ENCODE data around the gene PLXNB1. TPM values are rescaled to one million over a fixed set of nuclear protein-coding genes. Genes with fewer than 3 reads are reported as not detected.

The PLXNB1 gene
- total RNA-seq, 1 experiment from 2014 or later, result 149 TPM

DNA sequence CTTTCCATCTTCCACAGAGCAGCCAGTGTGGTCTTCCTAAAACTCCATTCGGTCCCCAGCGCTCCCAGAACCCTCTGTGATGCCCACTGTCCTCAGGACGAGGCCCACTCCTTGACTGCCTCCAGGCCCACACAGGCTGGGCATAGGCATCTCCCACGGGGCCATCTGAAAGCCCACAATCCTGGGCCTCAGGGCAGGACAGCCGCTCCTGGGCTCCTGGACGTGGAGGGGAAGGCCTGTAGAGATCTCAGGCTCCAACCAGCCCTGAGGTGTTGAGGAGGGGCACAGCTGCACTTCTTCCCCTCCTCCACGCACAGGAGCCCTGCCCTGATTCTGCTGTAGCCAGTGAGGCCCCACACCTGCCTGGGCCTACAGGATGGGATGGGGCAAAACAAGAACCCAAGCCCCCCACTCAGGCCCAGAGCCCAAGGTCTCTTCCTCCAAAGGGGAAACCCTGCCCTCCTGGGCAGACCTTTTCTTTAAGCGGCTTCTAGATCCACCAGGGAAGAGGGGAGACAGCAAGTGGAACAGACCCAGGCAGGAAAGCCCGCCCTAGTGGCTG lies 48.2 kb upstream of the PLXNB1 start:
- intact Hi-C loops (cut with micrococcal nuclease; ENCODE audit: unreplicated experiment), result no loop called here
- no TSS peak for BruUV-seq (replicated peaks)
- H3K27ac Mint-ChIP-seq (ENCODE audit: unreplicated experiment), result peak overlapping the region; percentile 16
- POLR2A ChIA-PET, result no interaction called here
- Histone ChIP-seq H3K27me3 (replicated peaks; ENCODE audit: control insufficient read depth, insufficient read depth, low read length) (no peaks in the 10 kb centered on the region), H3K4me3 (ENCODE audit: low read depth, low read length) (no peak overlapping the region), H3K9me3 (no peaks in the 10 kb centered on the region), H3K36me3 (ENCODE audit: control insufficient read depth, insufficient read depth, low read length) (no peaks in the 10 kb centered on the region), H3K4me1 (peaks cover 17% of the 10 kb centered on the region; the same call in 1 of the 2 replicates)
- H3K27me3 Mint-ChIP-seq (ENCODE audit: insufficient read depth, unreplicated experiment), result no peaks in the 10 kb centered on the region
- DNase-seq, result no peak
- peaks cover 13% of the 10 kb centered on the region for H3K36me3 Mint-ChIP-seq (ENCODE audit: insufficient read depth, unreplicated experiment)
- no peaks in the 10 kb centered on the region for H3K9me3 Mint-ChIP-seq (ENCODE audit: unreplicated experiment)
- TF ChIP-seq, protein P1, sequence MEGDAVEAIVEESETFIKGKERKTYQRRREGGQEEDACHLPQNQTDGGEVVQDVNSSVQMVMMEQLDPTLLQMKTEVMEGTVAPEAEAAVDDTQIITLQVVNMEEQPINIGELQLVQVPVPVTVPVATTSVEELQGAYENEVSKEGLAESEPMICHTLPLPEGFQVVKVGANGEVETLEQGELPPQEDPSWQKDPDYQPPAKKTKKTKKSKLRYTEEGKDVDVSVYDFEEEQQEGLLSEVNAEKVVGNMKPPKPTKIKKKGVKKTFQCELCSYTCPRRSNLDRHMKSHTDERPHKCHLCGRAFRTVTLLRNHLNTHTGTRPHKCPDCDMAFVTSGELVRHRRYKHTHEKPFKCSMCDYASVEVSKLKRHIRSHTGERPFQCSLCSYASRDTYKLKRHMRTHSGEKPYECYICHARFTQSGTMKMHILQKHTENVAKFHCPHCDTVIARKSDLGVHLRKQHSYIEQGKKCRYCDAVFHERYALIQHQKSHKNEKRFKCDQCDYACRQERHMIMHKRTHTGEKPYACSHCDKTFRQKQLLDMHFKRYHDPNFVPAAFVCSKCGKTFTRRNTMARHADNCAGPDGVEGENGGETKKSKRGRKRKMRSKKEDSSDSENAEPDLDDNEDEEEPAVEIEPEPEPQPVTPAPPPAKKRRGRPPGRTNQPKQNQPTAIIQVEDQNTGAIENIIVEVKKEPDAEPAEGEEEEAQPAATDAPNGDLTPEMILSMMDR (IDR thresholded peaks at IDR 0.05; ENCODE audit: insufficient read depth in 1 of 2, low read depth in 1 of 2, low read length in 1 of 2, severe bottlenecking in 1 of 2, unreplicated experiment in 1 of 2), result no peak
- H3K4me3 Mint-ChIP-seq (ENCODE audit: unreplicated experiment), result no peak overlapping the region
- H3K4me1 Mint-ChIP-seq (ENCODE audit: low read depth, unreplicated experiment), result peaks cover 13% of the 10 kb centered on the region
- CTCF ChIA-PET, result no interaction called here

DNA sequence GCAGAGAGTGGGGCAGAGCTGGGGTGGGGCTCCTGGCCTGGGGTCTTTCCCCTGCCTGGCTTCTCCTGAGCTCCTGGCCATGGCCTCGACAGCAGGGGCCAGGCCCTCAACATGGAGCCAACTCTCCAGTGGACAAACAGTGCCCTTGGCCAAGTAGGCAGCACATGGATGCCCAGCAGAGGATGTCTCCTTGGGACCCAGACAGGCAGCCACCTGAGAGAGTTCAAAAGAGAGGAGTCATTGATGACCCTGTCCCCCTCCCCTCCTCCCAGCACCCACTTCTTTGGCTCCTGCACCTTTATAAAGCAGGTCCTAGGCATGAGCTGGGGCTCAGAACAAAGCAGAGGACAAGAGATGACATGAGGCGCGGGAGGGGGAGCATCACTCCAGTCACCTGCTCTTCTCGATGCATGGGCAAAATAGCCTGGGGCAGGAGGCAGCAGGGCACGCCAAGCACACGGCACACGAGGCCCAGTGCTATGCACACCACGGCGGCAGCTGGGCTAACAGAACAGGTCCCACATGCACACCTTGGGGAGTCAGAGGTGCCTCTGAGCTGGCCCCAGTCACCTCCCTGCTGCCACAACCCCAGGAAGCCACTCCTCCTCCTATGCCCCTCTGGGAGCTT lies 46.7 kb upstream of the PLXNB1 start:
- Mint-ChIP-seq H3K27me3 (ENCODE audit: insufficient read depth, unreplicated experiment) (no peaks in the 10 kb centered on the region), H3K4me3 (ENCODE audit: unreplicated experiment) (no peak overlapping the region), H3K36me3 (ENCODE audit: insufficient read depth, unreplicated experiment) (peaks cover 18% of the 10 kb centered on the region), H3K27ac (ENCODE audit: unreplicated experiment) (no peak overlapping the region), H3K4me1 (ENCODE audit: low read depth, unreplicated experiment) (peaks cover 13% of the 10 kb centered on the region), H3K9me3 (ENCODE audit: unreplicated experiment) (no peaks in the 10 kb centered on the region)
- TF ChIP-seq, protein P1 (IDR thresholded peaks at IDR 0.05; ENCODE audit: insufficient read depth in 1 of 2, low read depth in 1 of 2, low read length in 1 of 2, severe bottlenecking in 1 of 2, unreplicated experiment in 1 of 2), result no peak
- intact Hi-C loops (cut with micrococcal nuclease; ENCODE audit: unreplicated experiment), result no loop called here
- CTCF ChIA-PET, result interaction anchor here (0.7 to 1.2 kb wide), 2 partner anchors 40 to 42 kb away, joined by 3 read pairs; no protein-coding TSS in a partner anchor
- BruUV-seq (replicated peaks), result no TSS peak
- H3K9me3 ChIP-seq, result no peaks in the 10 kb centered on the region
- no peaks in the 10 kb centered on the region for H3K27me3 ChIP-seq (replicated peaks; ENCODE audit: control insufficient read depth, insufficient read depth, low read length)
- DNase-seq, result no peak
- H3K4me3 ChIP-seq (ENCODE audit: low read depth, low read length), result no peak overlapping the region
- no peaks in the 10 kb centered on the region for H3K36me3 ChIP-seq (ENCODE audit: control insufficient read depth, insufficient read depth, low read length)
- H3K4me1 ChIP-seq, result peaks cover 17% of the 10 kb centered on the region; the same call in 1 of the 2 replicates
- POLR2A ChIA-PET, result no interaction called here

DNA sequence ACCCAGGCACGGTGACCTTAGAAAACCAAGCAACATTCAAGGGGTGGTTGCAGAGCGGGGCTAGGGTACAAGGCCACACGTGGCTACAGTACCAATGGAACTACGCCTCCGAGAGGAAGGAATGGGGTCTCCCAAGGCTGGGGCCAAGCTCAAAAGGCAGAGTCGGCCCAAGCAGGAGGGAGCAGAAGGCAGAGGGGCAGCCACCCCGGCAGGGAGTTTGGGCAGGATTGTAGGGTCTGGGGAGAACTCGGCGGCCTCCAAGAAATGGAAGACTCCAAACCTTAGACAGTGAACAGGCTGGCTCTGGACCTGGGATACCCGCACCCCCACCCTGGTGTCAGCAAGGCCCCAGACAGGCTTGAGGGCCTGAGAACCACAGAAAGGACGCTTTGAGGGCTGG lies 45.3 kb upstream of the PLXNB1 start:
- peaks cover 15% of the 10 kb centered on the region for H3K4me1 Mint-ChIP-seq (ENCODE audit: low read depth, unreplicated experiment)

More for the DNA sequence above, 45.3 kb upstream of the PLXNB1 start:
- ChIA-PET CTCF (no interaction called here), POLR2A (no interaction called here)
- DNase-seq, result no peak
- TF ChIP-seq, protein P1 (IDR thresholded peaks at IDR 0.05; ENCODE audit: insufficient read depth in 1 of 2, low read depth in 1 of 2, low read length in 1 of 2, severe bottlenecking in 1 of 2, unreplicated experiment in 1 of 2), result no peak
- H3K4me3 ChIP-seq (ENCODE audit: low read depth, low read length), result no peak overlapping the region
- H3K4me1 ChIP-seq, result peaks cover 21% of the 10 kb centered on the region; the same call in 1 of the 2 replicates
- Mint-ChIP-seq H3K9me3 (ENCODE audit: unreplicated experiment) (no peaks in the 10 kb centered on the region), H3K27ac (ENCODE audit: unreplicated experiment) (peak overlapping the region; percentile 78), H3K4me3 (ENCODE audit: unreplicated experiment) (peak overlapping the region; percentile 38), H3K27me3 (ENCODE audit: insufficient read depth, unreplicated experiment) (no peaks in the 10 kb centered on the region), H3K36me3 (ENCODE audit: insufficient read depth, unreplicated experiment) (peaks cover 18% of the 10 kb centered on the region)
- no peaks in the 10 kb centered on the region for H3K36me3 ChIP-seq (ENCODE audit: control insufficient read depth, insufficient read depth, low read length)
- H3K27me3 ChIP-seq (replicated peaks; ENCODE audit: control insufficient read depth, insufficient read depth, low read length), result no peaks in the 10 kb centered on the region
- no peaks in the 10 kb centered on the region for H3K9me3 ChIP-seq
- BruUV-seq (replicated peaks), result no TSS peak
- intact Hi-C loops (cut with micrococcal nuclease; ENCODE audit: unreplicated experiment), result no loop called here
